ENCODE measurements around the gene HOXD3. TPM values are rescaled to one million over a fixed set of nuclear protein-coding genes. Genes with fewer than 3 reads are reported as not detected.
A peak's percentile ranks its signal among the peaks of the same experiment; 100 is the strongest.

The HOXD3 gene
- total RNA-seq, 2 experiments from 2014 or later: not detected

DNA sequence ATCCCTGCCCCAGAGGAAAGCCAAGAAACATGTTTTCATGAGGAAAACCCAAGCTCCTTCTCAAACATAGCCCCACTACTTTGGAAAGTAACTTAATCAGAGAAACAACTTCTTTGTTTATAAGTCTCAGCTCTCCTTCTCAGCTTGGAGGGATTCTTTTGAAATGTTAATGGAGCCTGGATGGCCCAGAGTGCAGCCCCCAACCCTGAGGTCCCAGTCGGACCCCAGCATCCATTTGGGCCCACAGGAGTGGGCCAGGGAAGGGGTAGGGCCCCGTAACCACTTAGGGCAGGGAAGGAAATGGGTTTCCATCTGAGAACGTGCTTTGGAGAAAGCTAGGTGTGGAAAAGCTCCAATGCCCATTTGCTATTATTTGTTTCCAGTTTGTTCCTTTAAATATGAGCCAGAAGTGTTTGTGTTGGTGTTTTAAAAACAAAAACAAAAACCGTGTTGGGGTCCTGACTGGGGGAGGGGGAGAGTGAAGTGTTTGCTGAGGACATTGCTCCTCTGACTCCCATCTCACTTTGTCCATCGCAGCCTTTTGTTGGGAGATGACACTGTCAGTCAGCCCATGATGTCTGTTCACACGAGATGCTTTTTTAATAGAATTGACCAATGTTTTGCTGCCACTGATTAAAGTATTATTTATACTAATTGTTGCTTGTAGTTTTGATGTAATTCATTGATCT, 1.6 kb upstream of the HOXD3 start:
- H3K36me3 Mint-ChIP-seq (ENCODE audit: low read depth): no peaks in the 10 kb centered on the region
- Histone ChIP-seq H3K27ac (ENCODE audit: low read depth in 1 of 2, low read length in 2 of 2) (no peak overlapping the region), H3K36me3 (ENCODE audit: insufficient read depth, low read length) (no peaks in the 10 kb centered on the region), H3K4me1 (ENCODE audit: insufficient read depth, low read length) (peaks cover 25% of the 10 kb centered on the region), H3K4me3 (ENCODE audit: low read length) (no peak overlapping the region), H3K9me3 (ENCODE audit: control insufficient read depth in 1 of 2, insufficient read depth in 1 of 2, low read length in 2 of 2) (peaks cover 0 to 54% of the 10 kb centered on the region in 2 experiments), H3K27me3 (ENCODE audit: control insufficient read depth in 1 of 2, insufficient read depth in 2 of 2, low read length in 2 of 2) (peaks cover 69 to 96% of the 10 kb centered on the region in 2 experiments)
- no peak for TF ChIP-seq CTCF (IDR thresholded peaks at IDR 0.05)
- peaks cover 87% of the 10 kb centered on the region for H3K27me3 Mint-ChIP-seq
- H3K4me3 Mint-ChIP-seq: no peak overlapping the region
- DNase-seq: no peak
- intact Hi-C loops (cut with DNase I, micrococcal nuclease): no loop called here
- peaks cover 16% of the 10 kb centered on the region for H3K4me1 Mint-ChIP-seq (ENCODE audit: low read depth)
- no peak for ATAC-seq (ENCODE audit: poor library complexity)
- ChIA-PET CTCF (interaction anchor here (1.0 to 1.2 kb wide), 2 partner anchors 28 to 299 kb away, joined by 3 read pairs; no protein-coding TSS in a partner anchor), POLR2A (no interaction called here)
- no peaks in the 10 kb centered on the region for H3K9me3 Mint-ChIP-seq
- H3K27ac Mint-ChIP-seq: no peak overlapping the region

DNA sequence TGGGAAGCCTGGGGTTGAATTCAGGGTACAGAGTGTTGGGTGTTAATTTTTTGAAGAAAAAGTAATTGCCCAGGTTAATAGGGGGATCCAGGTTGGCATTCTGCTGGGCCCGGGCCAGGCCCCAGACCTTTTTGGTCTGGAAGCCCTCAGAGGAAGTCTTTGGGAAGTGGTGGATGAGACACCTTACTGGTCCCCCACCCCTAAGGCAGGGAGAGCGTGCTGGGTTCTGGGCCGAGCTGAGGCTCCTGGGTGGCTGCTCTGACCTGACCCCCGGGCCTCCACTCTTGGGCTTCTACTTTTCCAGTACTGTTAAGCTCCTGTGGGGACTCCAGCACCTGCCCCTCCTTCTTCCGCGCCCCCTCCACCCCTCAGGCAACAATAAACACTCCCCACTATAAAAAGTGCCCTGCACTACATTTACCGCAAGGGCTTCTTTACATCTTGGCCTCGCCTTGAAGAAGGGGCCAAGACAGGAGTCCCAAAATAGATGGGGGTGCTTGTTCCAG, 753 bp upstream of the HOXD3 start:
- Mint-ChIP-seq H3K27ac (no peak overlapping the region), H3K27me3 (peaks cover 87% of the 10 kb centered on the region), H3K36me3 (ENCODE audit: low read depth) (no peaks in the 10 kb centered on the region), H3K4me3 (no peak overlapping the region), H3K9me3 (no peaks in the 10 kb centered on the region), H3K4me1 (ENCODE audit: low read depth) (peaks cover 16% of the 10 kb centered on the region)
- H3K9me3 ChIP-seq (ENCODE audit: control insufficient read depth in 1 of 2, insufficient read depth in 1 of 2, low read length in 2 of 2): peaks cover 0 to 53% of the 10 kb centered on the region in 2 experiments
- ATAC-seq (ENCODE audit: poor library complexity) (no peak), DNase-seq (no peak)
- intact Hi-C loops (cut with DNase I, micrococcal nuclease): no loop called here
- H3K36me3 ChIP-seq (ENCODE audit: insufficient read depth, low read length): no peaks in the 10 kb centered on the region
- no peak for TF ChIP-seq CTCF (IDR thresholded peaks at IDR 0.05)
- ChIA-PET CTCF (interaction anchor here (1.0 kb wide), 1 partner anchor 29 kb away, joined by 3 read pairs; no protein-coding TSS in a partner anchor), POLR2A (no interaction called here)
- peaks cover 25% of the 10 kb centered on the region for H3K4me1 ChIP-seq (ENCODE audit: insufficient read depth, low read length)
- no peak overlapping the region for H3K27ac ChIP-seq (ENCODE audit: low read depth in 1 of 2, low read length in 2 of 2)
- no peak overlapping the region for H3K4me3 ChIP-seq (ENCODE audit: low read length)
- peaks cover 68 to 96% of the 10 kb centered on the region in 2 experiments for H3K27me3 ChIP-seq (ENCODE audit: control insufficient read depth in 1 of 2, insufficient read depth in 2 of 2, low read length in 2 of 2)

DNA sequence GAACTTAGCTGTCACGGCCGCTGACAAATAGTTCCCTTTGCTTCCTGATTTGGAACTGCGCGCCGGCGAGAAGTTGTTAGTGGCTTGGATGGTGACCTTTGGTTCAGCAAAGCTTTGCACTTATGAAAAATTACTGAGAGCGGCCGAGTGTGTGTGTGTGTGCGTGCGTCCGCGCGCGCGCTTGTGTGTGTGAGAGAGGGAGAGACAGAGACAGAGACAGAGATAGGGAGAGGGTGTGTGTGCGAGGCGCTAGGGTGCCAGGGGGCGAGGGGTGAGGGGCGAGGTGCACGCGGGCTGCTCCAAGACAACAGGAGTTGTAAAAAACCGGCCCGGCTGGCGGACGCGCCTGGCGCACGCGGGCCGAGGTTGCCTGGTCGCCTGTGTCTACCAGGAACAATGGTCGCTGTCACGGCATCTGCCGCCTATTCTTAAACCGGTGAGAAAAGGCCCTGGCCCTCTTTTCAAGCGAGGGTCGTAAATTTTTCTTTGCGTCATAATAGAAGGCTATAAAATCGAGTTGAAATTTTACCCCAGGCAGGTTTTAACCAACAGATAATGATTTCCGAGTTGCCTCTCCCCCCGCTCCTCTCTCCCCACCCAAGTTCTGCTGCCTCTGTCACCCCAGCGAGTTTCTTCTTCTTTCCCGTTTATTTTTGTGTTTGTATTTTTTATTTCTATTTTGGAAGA, 535 bp downstream of the HOXD3 start:
- Histone ChIP-seq H3K27me3 (ENCODE audit: control insufficient read depth in 1 of 2, insufficient read depth in 2 of 2, low read length in 2 of 2) (peaks cover 73 to 98% of the 10 kb centered on the region in 2 experiments), H3K4me3 (ENCODE audit: low read length) (no peak overlapping the region), H3K27ac (ENCODE audit: low read depth in 1 of 2, low read length in 2 of 2) (no peak overlapping the region), H3K9me3 (ENCODE audit: control insufficient read depth in 1 of 2, insufficient read depth in 1 of 2, low read length in 2 of 2) (peaks cover 0 to 58% of the 10 kb centered on the region in 2 experiments), H3K4me1 (ENCODE audit: insufficient read depth, low read length) (peaks cover 22% of the 10 kb centered on the region), H3K36me3 (ENCODE audit: insufficient read depth, low read length) (no peaks in the 10 kb centered on the region)
- Mint-ChIP-seq H3K27ac (no peak overlapping the region), H3K4me1 (ENCODE audit: low read depth) (peaks cover 20% of the 10 kb centered on the region), H3K9me3 (no peaks in the 10 kb centered on the region), H3K27me3 (peaks cover 93% of the 10 kb centered on the region), H3K36me3 (ENCODE audit: low read depth) (no peaks in the 10 kb centered on the region), H3K4me3 (peak overlapping the region; percentile 11)
- no peak for ATAC-seq (ENCODE audit: poor library complexity)
- no peak for TF ChIP-seq CTCF (IDR thresholded peaks at IDR 0.05)
- ChIA-PET CTCF (no interaction called here), POLR2A (no interaction called here)
- DNase-seq: no peak
- intact Hi-C loops (cut with DNase I, micrococcal nuclease): no loop called here

Data from CD4-positive, alpha-beta T cell (primary cell).